Endothelial cell of umbilical vein (primary cell): ENCODE measurements around the gene FBN2.

Experiments used
- CTCF ChIP-seq, 2 donors: IDR thresholded peaks; 1 replicate in 1 of 2; 2 replicates in 1 of 2; pipeline ENCODE4 v1.5.1; 2011; ENCODE audit warnings: low read length in 2 of 2, mild to moderate bottlenecking in 2 of 2, moderate library complexity in 2 of 2, control low read depth in 1 of 2, inconsistent platforms in 1 of 2, low read depth in 1 of 2; ENCODE audit not compliant: insufficient read depth in 1 of 2; ENCODE audit errors: extremely low read depth in 1 of 2
- POLR2A ChIP-seq: IDR thresholded peaks from 2 replicates; pipeline ENCODE4 v1.6.1; 2012; ENCODE audit warnings: low read depth, mild to moderate bottlenecking, control low read depth, low read length

- TF ChIP-seq CTCF (IDR thresholded peaks at IDR 0.05; ENCODE audit: extremely low read depth in 1 of 2, insufficient read depth in 1 of 2, low read depth in 1 of 2, low read length in 2 of 2) (no peak), POLR2A (no peak)
These were observed 292.1 kb downstream of the FBN2 start for GRCh38 chr5:128245974-128246373.
